NCI-H1930 (cell line): ENCODE measurements around the gene FASTK.

Experiments used
- DNase-seq, 2 experiments: peaks; one replicate each; lab custom pipeline; 2025; lab: John Stamatoyannopoulos, UW

FASTK gene

DNA sequence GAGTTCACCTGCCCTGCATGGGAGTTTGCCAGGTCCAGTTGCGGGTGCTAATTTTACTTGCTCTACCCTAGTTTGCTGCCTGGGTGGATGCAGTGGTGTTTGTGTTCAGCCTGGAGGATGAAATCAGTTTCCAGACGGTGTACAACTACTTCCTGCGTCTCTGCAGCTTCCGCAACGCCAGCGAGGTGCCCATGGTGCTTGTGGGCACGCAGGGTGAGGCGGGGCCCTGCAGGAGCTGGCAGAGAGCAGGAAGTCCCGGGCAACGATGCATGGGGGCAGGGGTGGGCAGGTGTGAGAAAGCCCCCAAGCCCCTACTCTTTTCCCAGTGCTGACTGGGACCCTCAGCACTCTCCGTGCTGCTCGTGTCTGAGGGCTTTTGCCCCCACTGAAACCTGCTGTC lies 37.0 kb upstream of the FASTK start:
- DNase-seq: no peak

DNA sequence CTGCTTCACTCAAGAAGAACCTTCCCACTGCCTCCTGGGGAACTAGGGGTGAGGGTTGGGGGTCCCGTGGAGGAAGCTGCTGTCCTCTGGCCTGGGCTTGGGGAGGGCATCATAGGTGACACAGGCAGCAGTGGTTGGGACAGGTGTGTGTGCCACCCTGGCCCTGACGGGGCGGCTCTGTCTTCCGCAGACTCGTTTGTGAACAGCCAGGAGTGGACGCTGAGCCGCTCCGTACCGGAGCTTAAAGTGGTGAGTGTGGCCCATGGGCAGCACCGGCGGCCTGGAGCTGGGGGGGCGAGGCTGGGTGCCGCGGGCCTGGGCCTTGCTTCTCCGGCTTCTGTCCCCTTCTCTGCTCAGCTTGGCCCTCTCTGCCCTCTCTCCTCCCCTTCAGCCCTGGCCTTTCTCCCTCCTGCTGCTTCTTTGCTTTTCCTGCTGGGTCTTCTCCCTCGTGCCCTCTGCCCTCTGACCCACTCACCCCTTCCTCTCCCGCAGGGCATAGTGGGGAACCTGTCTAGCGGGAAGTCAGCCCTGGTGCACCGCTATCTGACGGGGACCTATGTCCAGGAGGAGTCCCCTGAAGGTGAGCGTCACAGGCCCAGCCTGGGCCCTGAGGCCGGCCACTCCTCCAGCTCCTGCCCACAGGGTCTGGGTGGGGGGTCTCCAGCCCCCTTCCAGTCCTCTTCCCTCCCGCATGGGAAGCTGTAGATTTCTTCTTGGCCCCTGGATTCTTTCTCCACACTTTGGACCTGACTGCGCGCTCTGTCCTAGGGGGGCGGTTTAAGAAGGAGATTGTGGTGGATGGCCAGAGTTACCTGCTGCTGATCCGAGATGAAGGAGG lies 36.2 kb upstream of the FASTK start:
- no peak for DNase-seq

DNA sequence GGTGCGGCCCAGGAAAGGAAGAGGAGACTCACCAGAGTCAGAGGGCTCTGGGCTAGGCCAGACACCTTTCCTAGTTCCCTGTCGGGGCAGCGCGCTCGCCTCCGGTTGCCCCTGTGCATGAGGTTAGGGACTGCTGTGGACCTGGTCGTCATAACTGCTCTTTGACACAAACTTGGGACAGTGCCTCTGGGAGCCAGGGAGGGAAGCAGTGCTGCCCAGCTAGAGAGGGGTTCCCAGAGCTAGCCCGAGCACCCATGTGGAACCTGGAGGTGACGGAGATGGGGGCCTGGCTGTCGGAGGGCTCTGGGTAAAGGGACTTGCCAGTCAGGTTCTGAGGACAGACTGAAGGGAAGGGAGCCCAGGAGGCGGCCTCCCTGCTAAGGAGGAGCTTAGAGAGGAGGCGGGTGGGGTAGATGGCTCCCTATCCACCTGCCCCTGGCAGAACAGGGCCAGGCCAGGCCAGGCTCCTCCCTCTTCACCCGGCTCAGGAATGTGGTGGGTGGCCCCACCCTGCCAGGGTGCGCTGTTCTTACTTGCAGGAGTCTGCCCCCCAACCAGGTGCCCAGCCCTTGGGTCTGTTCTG lies 35.3 kb upstream of the FASTK start:
- DNase-seq: no peak

DNA sequence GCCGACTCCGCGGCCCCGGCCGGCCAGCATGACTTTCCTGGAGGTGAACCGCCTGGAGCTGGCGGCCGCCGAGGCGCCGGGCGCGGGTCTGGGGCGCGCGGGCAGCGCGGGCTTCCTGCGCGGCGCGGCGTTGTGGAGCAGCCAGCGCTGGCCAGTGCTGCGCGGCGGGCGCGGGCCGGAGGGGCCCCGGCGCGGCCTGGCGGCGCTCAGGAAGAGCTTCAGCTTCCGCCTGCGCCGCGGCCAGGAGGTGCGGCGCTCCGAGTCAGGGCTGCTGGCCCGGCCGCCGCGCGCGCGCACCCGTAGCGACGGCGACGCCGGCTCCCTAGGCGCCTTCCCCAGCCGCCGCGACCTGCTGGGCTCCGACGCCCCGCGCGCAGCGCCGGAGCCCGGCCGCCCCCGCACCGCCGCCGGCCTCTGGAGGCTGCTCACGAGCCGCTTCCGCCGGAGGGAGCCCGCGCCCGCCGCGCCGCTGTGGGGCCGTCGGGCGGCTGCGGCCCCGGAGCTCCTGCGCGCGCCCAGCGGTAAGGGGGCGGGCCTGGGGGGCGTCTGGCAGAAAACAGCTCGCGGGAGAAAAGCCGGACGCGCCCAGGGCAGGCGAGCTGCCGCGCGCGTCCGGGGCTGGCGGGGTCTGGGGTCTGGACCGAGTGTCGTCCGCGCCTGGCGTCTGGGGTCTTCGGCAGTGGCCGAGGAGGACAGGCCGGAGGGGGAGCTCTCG lies 34.7 kb upstream of the FASTK start:
- DNase-seq: no peak

DNA sequence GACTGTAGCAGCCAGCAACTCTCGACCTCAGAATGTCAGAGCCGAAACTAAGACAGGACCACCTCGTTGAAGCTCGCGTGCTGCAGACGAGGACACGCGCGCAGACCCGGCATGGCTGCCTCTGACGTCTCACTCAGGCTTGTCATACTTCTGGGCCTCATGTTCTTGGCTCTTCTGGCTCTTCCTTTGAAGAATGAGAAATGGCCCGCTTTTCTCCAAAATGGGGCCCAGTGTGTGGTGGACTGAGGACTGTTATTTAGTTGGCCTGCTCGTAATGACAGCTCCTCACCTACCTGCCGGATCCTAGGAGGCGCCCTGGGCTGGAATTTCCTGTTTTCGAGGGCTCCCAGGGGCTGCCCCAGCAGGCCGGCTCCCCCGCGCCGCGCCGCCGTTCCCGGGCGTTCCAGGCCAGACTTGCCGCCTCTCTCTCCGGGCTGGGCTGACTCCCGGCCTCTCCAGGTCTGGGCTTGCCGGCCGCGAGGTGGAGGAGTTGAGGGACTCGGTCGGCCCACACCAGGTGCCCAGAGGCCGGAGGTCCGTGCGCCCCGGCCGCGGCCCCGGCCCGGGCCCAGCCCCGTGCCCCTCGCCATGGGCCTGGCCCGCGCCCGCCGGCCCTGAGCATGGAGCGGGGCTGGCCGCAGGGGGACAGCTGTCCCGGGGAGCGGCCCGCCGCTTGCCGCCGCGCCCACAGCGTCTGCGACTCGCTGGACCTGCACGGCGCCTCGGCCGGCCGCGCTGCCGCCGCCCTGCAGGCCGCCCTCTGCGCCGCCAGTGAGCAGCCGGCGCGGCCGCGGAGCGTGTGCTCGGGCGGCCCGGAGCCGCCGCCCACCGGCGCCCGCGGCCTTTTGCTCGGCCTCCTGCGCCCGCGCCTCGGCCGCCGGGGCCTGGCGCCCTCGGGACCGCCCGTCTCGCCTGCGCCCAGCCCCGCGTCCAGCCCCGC lies 33.8 kb upstream of the FASTK start:
- no peak for DNase-seq

DNA sequence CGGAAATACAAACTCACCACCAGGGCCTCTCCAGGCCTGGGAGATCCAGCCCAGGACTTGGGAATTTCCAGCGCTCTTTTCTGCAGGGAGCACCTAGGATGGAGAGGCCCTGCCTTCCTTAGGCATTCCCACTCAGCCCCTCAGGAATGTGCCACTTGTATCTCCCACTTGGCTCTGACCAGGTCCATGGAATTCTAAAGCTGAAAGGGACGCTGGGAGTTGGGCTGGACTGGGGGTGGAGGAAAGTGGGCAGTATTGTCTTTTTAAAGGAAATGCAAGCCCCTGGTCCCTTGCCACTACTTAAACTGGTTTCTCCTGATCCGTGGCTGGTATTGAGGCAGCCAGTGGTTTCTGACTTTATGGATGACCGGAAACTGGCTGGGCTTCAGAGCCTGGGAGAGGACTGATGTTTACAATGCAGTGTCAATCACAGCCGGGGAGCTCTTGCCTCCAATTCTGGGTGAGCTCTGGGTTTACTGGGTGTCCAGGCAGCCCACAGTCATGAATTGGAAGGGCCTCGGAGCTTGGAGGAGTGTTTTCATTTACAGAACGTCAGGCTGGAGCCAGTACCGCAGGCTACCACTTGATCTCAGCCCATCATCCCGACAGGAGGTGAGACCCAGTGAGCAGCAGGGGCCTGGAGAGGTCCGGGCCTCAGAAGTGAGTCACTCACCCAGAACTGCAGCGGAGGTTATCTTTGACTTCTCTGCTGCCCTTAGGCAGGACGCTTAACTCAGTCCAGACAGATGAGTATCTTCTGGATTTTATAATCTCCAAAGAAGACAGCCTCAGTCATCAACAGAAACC lies 32.9 kb upstream of the FASTK start:
- DNase-seq: no peak

DNA sequence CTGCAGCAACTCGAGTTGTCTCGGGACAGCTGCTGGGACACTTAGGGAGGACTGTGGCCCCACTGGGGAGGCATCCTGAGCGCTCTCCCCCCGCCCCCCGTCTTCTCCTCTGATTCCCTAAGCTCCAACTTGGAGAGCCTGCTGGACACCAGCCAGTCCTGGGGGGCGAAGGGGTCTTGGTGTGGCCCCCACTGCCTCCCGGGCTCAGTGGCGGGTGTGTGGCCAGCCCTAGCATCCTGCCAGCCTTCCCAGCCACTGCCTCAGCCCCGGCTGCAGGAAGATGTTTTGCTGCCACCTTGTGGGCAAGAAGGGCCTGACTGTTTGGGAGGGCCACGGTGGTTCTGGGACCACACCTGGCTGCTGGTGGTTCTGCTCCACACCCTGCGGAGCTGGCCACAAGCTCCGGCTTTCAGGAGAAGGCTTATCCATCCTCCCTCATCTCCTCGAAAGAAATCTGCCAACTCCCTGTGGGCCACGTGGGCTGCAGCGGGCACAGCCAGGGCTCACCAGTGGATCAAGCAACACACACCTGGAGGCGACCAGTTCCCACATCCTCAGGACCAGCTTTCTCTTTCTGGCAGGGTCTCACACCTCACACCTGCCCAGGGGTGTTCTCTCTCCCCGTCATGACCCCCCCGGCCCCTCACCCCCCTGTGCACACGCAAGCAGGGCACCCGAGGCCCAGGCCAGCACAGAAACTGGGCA lies 30.5 kb upstream of the FASTK start:
- peak; percentile 39 to 57 for DNase-seq

DNA sequence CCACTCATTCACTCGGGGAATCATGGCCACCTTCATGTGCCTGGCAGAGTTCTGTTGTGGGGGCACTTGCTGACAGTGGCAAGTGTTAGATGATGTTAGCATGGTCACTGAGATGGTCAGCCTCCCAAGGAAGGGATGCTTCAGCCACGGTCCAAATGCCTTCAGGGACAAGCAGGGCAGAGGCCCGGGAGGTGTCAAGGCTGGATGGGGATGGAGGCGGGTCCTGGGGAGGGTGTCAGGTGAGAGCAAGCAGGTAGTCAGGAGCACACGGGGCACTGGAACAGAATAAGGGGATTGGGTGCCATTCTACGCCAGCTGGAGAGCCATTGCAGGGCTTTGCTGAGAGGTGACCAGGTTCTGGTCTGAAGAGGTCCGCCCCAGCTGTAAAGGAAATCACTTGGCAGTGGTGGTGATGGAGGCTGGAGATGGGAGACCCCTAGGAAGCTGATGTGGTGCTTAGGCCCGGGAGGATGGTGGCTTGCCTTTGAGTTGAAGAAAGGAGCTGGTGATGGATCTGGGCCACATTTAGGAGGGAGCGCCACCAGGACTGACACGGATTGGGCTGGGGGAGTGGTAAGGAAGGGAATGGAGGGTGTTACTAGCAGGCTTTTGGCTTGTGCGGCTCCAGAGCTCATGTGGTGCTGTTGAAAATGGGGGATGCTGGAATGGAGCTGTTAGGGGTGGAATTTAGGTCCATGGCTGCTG lies 29.8 kb upstream of the FASTK start:
- DNase-seq: no peak

DNA sequence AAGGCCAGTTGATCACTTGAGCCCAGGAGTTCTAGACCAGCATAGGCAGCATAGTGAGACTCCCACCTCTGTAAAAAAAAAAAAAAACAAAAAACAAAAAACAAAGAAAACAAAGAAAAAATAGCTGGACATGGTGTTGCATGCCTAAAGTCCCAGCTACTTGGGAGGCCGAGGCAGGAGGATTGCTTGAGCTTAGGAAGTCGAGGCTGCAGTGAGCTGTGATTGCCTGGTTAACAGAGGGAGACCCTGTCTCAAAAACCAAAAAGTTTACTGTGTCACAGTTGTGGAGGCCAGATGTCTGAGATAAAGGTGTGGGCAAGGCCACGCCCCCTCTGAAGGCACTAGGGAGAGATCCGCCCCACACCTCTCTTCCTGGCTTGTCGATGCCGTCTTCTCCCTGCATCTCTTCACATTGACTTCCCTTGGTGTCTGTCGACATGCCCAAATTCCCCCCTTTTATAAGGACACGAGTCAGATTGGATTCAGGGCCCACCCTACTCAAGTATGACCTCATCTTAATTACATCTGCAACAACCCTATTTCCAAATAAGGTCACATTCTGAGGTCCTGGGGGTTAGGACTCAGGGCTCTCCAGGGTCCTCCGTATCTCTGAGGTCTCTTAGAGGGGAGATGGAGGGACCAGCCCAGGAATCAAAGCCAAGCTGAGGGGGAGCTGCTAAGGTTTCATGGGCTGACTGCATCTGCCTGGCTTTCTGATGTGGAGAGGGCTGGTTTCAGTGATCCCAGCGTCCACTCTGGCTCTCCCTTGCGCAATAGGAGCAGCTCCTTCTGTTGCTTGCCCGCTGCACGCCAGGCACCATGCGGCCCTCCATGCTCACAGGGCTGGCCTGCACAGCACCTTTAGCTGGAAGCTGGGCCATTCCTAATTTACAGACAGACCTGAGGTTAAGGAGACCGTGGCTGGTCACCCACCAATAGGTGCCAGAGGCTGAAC lies 28.8 kb upstream of the FASTK start:
- DNase-seq: no peak

DNA sequence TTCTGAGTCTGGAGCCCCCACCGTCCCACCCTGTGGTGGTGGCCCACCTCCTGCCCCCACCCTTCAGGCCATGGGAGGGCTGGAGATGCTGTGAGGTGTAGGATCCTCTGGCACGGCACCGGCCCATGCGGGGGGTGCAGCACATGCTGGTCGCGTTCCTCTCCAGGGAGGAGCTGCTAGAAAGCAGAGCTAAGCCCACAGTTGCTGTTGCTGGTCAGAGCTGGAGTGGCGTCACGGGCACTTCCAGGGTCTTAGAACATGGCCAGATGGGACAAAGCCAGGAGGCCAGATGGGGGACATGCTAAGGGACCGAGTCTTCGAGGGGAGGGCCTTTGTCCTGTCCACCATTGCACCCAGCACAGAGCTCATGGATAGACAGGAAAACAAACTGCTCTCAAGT lies 27.3 kb upstream of the FASTK start:
- no peak for DNase-seq

DNA sequence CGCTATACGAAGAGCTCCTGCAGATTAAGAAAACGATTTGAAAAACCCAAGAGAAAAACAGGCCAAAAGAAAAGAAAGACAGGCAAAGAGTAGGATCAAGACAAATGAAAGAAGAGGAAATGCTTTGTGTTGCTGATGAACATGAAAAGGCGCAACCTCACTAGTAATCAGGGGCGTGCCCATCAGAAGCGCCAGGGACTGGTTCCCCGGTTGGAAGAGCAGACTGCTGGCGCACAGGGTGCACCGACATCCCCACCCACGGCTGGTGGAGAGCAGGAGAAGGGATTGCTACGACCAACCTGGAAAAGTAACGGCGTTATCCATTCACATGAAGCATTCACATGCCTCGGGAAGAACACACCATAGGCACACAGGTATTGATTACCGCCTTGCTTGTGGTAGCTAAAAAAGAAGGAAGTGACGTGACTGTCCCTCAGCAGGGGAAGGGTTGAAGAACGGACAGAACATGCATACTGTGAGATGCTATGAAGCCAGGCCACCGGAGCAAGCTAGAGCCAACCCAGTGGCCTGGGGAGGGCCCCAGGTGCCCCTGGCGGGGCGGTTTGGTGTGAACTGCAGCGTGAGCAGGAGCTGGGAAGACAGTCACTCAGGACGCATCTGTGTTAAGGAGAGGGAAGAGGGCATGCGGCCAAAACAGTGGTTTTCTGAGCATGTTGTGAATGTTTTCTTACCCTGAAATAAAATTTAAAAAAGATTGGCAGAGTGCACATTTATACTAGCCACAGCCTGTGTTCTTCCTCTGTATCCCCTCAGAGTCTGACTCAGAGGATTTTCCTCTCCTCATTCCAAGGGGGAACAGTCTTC lies 24.0 kb upstream of the FASTK start:
- no peak for DNase-seq

DNA sequence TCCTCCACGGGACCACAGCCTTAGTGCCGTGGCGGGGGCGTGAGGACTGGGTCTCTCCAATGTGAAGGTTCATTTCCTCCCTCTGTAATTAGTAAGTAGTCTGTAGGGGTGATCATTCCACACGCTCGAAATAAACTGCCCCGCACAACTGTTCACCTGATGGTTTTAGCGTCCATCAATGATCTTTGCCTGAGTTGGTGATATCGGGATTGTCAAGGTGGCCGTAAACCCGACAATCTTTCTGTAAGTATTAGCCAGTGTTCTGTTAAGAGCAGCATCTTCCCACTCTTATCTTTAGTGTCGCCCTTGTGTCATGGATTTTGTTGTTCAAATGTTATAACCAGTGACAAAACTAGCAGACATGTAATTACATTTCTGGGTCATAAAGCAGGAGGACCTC lies 23.4 kb upstream of the FASTK start:
- no peak for DNase-seq

DNA sequence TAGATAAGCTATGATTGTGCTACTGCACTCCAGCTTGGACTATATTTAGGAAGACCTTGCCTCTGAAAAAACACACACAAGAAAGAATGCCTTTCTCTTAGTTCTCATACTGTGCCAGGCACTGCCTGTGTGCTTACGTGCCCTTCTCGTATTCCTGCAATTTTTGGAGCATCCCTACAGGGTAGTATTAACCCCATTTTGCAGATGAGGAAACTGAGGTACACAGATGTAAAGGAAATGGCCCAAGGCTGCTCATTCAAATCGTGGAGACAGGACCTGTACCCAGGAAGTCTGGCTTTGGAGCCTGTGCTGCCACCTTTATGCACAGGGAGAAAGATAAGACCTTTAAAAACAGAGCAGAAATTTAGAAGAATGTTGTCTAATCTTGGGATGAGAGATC lies 22.4 kb upstream of the FASTK start:
- no peak for DNase-seq

DNA sequence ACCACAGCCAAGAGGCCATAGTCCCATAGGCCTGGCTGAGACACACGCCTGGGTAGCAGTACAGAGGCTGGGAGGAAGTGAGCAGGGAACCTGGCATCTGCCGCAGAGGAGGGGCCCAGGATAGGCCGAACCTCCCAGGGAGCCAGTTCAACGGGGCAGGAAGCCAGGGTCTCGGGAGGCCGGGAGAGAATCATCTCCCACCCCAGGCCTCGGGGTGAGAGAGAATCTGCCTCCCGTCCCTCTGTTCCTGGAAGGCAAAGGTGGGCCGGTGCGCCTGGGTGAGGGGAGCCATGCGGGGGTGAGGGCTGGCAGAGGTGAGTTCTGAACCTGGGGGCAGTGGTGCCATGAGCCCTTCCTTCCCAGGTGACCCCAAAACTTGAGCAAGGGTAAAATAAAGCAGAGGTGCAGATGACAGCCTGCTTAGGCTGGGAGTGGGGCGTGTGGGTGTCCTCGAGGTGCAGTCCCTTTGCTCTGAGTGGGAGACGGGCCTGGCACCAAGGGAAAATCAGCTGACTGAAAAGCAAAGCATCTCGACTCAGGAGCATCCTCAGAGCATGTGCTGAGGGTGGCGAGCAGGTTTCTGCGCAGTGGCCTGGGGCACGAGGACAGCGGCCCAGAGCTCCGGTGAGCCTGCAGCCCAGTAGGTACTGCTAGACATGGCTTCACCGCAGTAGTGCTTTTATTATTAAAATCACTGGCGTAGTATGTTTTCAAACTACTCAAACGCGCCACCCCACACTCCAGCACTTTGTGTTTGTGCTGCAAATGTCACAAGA lies 21.2 kb upstream of the FASTK start:
- DNase-seq: no peak

DNA sequence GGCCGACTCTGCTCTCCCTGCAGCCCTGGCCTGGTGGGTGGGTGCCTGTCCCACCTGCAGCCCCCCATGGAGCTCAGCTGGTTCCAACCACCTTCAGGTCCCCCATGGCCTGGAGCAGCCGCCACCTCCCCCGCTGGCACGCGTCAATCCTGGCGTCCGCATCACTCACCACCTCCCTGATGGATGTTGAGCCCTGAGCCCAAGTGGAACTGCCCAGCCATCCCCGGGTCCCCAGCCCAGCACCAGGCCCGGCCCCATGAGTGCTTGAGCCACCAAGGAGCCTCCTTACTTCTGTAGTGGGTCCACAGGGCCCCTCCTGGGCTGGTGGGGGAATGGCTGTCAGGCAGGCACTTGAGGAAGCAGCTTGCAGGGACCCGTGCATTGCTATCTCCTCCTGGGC lies 20.3 kb upstream of the FASTK start:
- no peak for DNase-seq

DNA sequence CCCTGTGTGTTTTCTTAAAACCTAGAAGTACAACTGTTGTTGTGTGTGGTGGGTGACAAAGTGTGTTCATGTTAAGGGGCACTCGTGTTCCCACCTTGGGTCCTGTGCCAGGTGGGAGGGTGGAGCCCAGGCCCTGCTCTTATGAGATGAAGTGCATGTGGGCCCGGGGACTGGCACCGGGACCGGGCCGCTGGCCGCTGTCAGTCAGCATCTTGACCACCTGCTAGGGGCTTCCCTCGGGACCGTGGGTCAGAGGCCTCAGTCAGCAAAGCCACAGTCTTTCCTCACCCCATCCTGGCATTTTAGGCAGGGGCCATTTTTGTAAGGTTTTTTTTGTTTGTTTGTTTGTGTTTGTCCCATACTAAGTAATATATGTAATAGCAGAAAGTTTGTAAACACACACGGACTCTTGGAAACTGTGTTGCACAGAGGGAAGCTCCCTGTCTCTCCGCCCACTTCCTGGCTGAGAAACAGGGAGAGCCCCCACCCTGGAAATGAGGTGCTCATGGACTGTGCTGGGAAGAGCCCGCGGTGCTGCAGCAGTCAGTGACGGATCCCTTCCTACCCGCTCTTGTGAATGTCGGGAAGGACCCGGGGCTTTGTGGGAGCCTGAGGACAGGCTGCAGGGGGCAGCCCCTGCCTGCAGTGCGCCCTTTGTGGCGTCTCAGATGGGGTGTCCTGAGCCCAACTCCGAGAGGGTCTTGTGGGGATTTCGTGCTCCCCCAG lies 19.0 kb upstream of the FASTK start:
- DNase-seq: no peak
